Panc1 (cell line): ENCODE data around the gene TXNL1. TPM values are rescaled to one million over a fixed set of nuclear protein-coding genes. Genes with fewer than 3 reads are reported as not detected.
"Not testable (repeated sequence)": the region's sequence is repeated elsewhere in the genome, so short reads cannot be mapped to it uniquely, and the experiment has no call there.

Source experiments
- ATAC-seq: fragments of 200-7000 bp; cut with Tn5 transposase; 2 replicates; pipeline ENCODE4 v1.9.1; 2020; ENCODE audit warnings: mild to moderate bottlenecking, moderate library complexity
- BruUV-seq: library from RNA; stranded (reverse); fragments of 400-500 nt; replicated peaks from 2 replicates; lab custom pipeline; 2021; lab: Mats Ljungman, UMichigan
- CTCF ChIA-PET: fragments of 300-600 bp; sonication (Branson Sonifier 250); formaldehyde crosslinking; loops from one replicate; lab custom pipeline; 2022; ENCODE audit warnings: antibody characterized with exemption; lab: Charles Lee
- POLR2A ChIA-PET: fragments of 300-600 bp; sonication (Branson Sonifier 250); formaldehyde crosslinking; loops from one replicate; lab custom pipeline; 2022; ENCODE audit warnings: antibody characterized with exemption; lab: Charles Lee
- DNase-seq: peaks from one replicate; pipeline ENCODE4 v3.0.0-alpha.2; 2010; ENCODE audit warnings: low read depth, low spot score
- H3K27ac ChIP-seq: 2 replicates; pipeline ENCODE4 v1.5.1; 2011; ENCODE audit warnings: mild to moderate bottlenecking, low read length, inconsistent platforms
- H3K27me3 ChIP-seq: fragments of 200-500 bp; sonication (Bioruptor generic); 2 replicates; pipeline ENCODE4 v1.6.0; 2014; ENCODE audit warnings: low read length, inconsistent platforms; ENCODE audit not compliant: control insufficient read depth, insufficient read depth
- H3K36me3 ChIP-seq: fragments of 200-500 bp; sonication (Bioruptor generic); 2 replicates; pipeline ENCODE4 v1.5.1; 2014; ENCODE audit warnings: inconsistent platforms, mild to moderate bottlenecking, low read length, moderate library complexity; ENCODE audit not compliant: control insufficient read depth, insufficient read depth
- H3K4me1 ChIP-seq: 2 replicates; pipeline ENCODE4 v1.5.1; 2011; ENCODE audit warnings: inconsistent platforms, mild to moderate bottlenecking, low read length, moderate library complexity; ENCODE audit not compliant: control insufficient read depth, insufficient read depth
- H3K4me3 ChIP-seq, 2 experiments: 2 replicates each; pipeline ENCODE4 v1.5.1; 2011 to 2012; ENCODE audit warnings: low read depth in 2 of 2, low read length in 2 of 2, mild to moderate bottlenecking in 2 of 2, inconsistent platforms in 1 of 2, moderate library complexity in 1 of 2
- H3K9me3 ChIP-seq: fragments of 200-500 bp; sonication (Bioruptor generic); 2 replicates; pipeline ENCODE4 v1.5.1; 2014; ENCODE audit warnings: low read depth, mild to moderate bottlenecking, inconsistent platforms, low read length, moderate library complexity; ENCODE audit not compliant: control insufficient read depth, insufficient read depth
- CTCF ChIP-seq: fragments of 450-650 bp; IDR thresholded peaks from 2 replicates; pipeline ENCODE4 v1.5.1; 2017; ENCODE audit warnings: mild to moderate bottlenecking
- POLR2AphosphoS5 ChIP-seq: IDR thresholded peaks from 2 replicates; pipeline ENCODE4 v1.6.1; 2012; ENCODE audit warnings: mild to moderate bottlenecking, low read depth, low read length, moderate library complexity
- REST ChIP-seq, 2 experiments: IDR thresholded peaks; 2 replicates each; pipeline ENCODE4 v1.6.1; 2011 to 2012; ENCODE audit warnings: low read depth in 2 of 2, control low read depth in 1 of 2, low read length in 1 of 2, mild to moderate bottlenecking in 1 of 2, moderate library complexity in 1 of 2; ENCODE audit not compliant: insufficient read depth in 1 of 2
- SIN3A ChIP-seq: IDR thresholded peaks from 2 replicates; pipeline ENCODE4 v1.6.1; 2012; ENCODE audit warnings: low read depth, mild to moderate bottlenecking, low read length, moderate library complexity, borderline replicate concordance; ENCODE audit not compliant: insufficient read depth
- TCF7L2 ChIP-seq: IDR thresholded peaks from 2 replicates; pipeline ENCODE4 v1.6.1; 2011; ENCODE audit warnings: mild to moderate bottlenecking, low read depth, low read length, inconsistent platforms
- in situ Hi-C: cut with HindIII; loops from 2 replicates; pipeline ENCODE4 v1.10.0; 2016; ENCODE audit warnings: low sequenced_read_pairs, low pct_unique_long_range_greater_than_20kb
- intact Hi-C: fragments of 100-400 bp; cut with micrococcal nuclease; formaldehyde crosslinking; loops from one replicate; pipeline ENCODE4 v1.10.0; 2022; ENCODE audit not compliant: unreplicated experiment
- total RNA-seq: library from RNA; stranded (reverse); gene quantifications from one replicate; pipeline ENCODE4 v1.2.1, GENCODE V29; 2021; ENCODE audit not compliant: unreplicated experiment

Gene TXNL1
- total RNA-seq, 1 experiment from 2014 or later, result 58.3 TPM

DNA sequence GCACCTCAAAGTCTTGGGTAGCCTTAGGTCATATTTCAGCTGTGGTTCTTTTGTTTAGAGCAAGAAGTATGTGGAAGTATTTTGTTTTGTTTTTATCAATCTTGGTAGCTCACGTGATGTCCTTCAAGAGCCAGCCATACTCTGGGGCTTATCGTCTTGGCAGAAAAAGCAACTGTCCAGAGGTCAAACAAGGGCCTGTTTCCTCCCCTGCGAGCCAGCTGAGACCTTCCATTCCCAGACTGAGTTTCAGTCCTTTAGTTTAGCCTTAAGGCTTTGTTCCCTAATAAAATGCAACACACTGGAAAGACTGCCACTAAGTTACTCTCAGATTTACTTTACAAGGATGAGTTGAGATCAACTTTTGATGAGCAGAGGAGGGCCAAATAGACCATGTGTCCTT is 63.5 kb downstream of the TXNL1 start:
- ChIA-PET CTCF (no interaction called here), POLR2A (no interaction called here)
- TF ChIP-seq TCF7L2, result no peak
- no peak for TF ChIP-seq SIN3A
- TF ChIP-seq REST (IDR thresholded peaks at IDR 0.05; ENCODE audit: insufficient read depth in 1 of 2, low read depth in 2 of 2, low read length in 1 of 2), result no peak
- TF ChIP-seq POLR2AphosphoS5, result no peak
- TF ChIP-seq CTCF, result no peak
- ATAC-seq (no peak), DNase-seq (no peak)
- H3K27me3 ChIP-seq, result no peaks in the 10 kb centered on the region
- in situ Hi-C loops, result no loop called here
- H3K36me3 ChIP-seq, result no peaks in the 10 kb centered on the region
- no peak overlapping the region for H3K27ac ChIP-seq
- intact Hi-C loops, result loop anchor here (5.0 to 10.0 kb wide), 3 partner anchors 1160 to 1343 kb away; no protein-coding TSS in a partner anchor
- H3K9me3 ChIP-seq, result no peaks in the 10 kb centered on the region
- no peak overlapping the region for H3K4me3 ChIP-seq
- no peaks in the 10 kb centered on the region for H3K4me1 ChIP-seq
- no TSS peak for BruUV-seq

DNA sequence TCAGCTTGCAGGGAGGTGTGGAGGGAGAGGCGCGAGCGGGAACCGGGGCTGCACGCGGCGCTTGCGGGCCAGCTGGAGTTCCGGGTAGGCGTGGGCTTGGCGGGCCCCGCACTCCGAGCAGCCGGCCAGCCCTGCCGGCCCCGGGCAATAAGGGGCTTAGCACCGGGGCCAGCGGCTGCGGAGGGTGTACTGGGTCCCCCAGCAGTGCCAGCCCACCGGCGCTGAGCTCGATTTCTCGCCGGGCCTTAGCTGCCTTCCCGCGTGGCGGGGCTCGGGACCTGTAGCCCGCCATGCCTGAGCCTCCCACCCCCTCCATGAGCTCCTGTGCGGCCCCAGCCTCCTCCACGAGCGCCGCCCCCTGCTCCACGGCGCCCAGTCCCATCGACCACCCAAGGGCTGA is 66.1 kb downstream of the TXNL1 start:
- DNase-seq, H3K9me3 ChIP-seq, H3K27ac ChIP-seq, H3K4me1 ChIP-seq, in situ Hi-C loops, H3K4me3 ChIP-seq, H3K27me3 ChIP-seq, H3K36me3 ChIP-seq, POLR2A ChIA-PET, ATAC-seq, BruUV-seq: not testable (repeated sequence)
- CTCF ChIA-PET, result interaction anchor here (0.6 kb wide), 1 partner anchor 231 kb away, joined by 4 read pairs; no protein-coding TSS in a partner anchor
- intact Hi-C loops, result loop anchor here (10.0 kb wide), 1 partner anchor 1157 kb away; no protein-coding TSS in a partner anchor

DNA sequence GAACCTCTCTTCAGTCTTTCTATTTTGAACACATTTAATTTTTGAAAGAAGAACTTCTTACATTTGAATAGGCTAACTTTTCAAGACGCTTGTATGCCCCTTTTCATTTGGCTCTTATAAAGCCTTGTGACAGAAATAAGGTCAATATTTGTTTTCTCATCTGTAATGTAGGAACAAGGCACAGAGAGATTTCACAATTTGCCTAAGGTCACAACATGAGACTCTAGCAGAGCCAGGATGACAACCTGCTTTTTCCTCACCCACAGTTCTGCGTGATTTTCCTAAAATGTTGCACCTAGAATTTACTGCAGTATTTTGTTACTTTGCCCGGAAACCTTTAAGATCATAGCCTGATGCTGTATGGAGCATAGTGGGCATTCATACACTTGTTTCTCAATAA is 67.4 kb downstream of the TXNL1 start:
- BruUV-seq, result no TSS peak
- Histone ChIP-seq H3K27ac (no peak overlapping the region), H3K36me3 (no peaks in the 10 kb centered on the region), H3K27me3 (no peaks in the 10 kb centered on the region), H3K4me1 (no peaks in the 10 kb centered on the region), H3K9me3 (no peaks in the 10 kb centered on the region), H3K4me3 (no peak overlapping the region)
- POLR2A ChIA-PET, result no interaction called here
- intact Hi-C loops, result loop anchor here (10.0 kb wide), 1 partner anchor 1156 kb away; no protein-coding TSS in a partner anchor
- in situ Hi-C loops, result no loop called here
- no peak for TF ChIP-seq POLR2AphosphoS5
- no peak for TF ChIP-seq REST (IDR thresholded peaks at IDR 0.05; ENCODE audit: insufficient read depth in 1 of 2, low read depth in 2 of 2, low read length in 1 of 2)
- TF ChIP-seq TCF7L2, result no peak
- TF ChIP-seq CTCF, result no peak
- TF ChIP-seq SIN3A, result no peak
- DNase-seq, result no peak
- ATAC-seq, result no peak
- CTCF ChIA-PET, result no interaction called here
